GM18526 (cell line): Measurements from ENCODE around the gene ZNF501.

Source experiments
- POLR2A ChIP-seq: IDR thresholded peaks from 3 replicates; pipeline ENCODE4 v1.6.1; 2011; ENCODE audit not compliant: insufficient read length; ENCODE audit errors: extremely low read depth

ZNF501 gene

DNA sequence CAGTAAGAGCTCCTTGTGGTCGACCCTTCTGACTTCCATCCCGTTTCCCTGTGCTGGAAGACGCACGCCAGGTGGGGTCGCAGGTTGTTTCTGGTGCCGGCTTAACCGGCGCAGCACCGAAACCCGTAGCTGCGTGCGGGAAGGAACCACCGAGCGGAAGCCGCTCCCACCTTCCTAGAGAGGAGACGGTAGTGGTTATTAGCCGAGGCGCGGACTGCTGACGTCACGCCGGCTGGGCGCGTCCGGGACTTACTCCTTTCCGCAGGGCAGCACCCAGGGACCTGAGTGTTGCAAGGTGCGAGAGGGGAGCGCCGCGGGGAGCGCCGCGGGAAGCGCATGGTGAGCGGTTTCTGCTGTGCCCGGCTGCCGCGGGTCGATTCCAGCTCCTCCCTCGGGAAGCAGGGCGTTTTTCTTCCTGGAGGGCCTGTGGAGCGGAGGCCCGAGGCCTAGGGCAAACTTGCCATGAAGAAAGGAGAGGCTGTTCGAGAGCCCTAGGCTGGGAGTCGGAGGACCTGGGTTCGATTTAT, at the start of gene ZNF501:
Gene ZNF501 (plus strand): TSS at position 252 of the 527 bp plus-strand sequence. CDS start 4,787 bp downstream, outside the sequence.
- TF ChIP-seq POLR2A, result peak; percentile 45

DNA sequence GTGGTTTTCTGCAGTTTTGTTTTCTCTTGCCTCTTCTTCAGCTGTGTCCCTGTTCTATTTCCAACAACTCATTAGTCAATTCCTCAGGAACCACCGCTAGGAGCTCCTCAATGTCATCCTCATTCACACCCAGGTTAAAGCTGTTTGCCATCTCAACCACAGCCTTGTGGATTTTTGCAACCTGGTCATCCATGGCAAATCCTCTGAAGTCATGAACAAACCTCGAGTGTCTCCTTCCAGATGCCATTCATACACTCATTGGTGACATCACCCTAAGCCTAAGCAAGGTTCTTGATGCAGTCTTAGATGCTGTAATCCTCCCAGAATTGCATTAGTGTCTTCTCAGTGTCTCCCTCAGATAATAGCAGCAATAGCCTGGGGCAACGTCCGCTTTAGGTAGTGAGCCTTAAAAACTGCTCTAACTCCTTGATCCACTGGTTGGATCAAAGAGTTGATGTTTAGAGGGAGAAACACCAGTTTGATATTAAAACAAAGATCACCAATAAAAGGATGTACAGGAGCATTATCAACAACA, 48.4 kb upstream of the ZNF501 start:
- TF ChIP-seq POLR2A, result no peak

DNA sequence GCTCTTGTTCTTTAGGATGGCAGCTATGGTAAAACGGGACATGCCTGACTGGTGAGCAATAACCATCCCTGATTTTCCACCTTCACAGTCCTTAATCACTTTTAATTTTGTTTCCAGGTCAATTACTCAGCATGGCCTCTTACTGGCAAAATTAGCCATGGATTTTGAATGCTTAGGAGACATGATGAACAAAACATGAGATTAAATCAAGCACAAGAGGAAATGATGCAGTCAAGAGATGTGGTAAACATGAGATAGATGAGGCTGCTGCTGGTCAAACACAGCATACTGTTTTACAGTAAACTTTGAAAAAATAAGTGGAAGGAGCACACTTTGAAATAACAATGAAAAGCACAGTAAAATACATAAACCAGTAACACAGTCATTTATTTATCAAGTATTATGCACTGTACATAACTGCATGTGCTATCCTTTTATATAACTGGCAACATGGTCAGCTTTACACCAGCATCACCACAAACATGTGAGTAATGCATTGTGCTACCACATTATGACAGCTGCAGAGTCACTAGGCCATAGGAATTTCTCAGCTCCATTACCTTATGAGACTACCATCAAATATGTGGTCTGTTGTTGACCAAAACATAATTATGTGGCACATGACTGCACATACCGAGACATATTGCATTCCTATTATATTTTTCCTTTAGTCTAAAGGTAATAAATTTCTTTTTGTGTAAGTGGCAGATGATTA, 47.1 kb upstream of the ZNF501 start:
- no peak for TF ChIP-seq POLR2A

DNA sequence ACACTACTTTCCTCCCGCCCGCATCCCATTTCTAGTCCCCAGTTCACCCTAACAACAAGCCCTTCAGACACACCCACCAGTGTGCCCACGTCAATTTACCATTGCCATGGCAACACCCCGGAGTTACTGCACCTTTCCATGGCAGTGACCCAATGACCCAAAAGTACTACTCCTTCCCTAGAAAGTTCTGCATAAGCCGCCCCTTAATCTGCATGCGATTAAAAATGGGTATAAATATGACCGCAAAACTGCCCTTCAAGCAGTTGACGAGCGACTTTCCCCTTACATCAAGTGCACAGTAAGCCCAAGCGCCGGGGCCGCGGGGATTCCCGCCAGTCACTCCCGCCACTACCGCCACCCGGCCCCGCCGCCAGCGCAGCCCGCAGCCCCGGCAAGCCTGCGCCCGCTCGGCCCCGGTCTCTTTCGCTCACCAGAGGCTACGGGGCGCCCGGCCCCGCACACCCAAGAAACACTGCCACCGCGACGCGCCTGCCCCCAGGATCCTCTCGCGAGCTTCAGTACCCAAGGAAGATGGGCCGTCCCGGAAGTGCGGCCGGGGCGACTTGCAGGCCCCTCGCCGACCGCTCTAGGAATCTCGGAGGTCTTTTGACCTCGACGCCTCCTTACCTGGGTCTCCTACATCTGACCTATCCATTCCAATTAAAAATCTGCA, 44.2 kb upstream of the ZNF501 start:
- TF ChIP-seq POLR2A, result peak; percentile 51

DNA sequence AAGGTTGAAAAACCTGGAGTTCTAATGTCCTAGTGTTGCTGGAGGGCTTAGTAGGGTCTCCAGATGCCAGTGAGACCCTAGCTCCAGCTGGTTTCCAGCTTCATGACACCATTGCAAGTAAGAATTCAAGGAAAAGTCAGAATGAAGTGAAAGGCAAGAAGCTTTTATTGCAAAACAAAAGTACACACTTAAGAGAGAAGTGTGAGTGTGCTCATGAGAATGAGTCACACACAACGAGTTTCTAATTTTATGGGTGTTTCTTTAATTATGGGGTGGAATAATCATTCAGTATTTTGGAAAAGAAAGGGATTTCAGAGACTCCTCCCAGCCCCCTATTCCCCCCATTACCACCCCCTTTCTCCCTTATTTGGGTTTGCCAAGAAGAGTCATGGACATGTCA, 41.5 kb upstream of the ZNF501 start:
- TF ChIP-seq POLR2A, result no peak

DNA sequence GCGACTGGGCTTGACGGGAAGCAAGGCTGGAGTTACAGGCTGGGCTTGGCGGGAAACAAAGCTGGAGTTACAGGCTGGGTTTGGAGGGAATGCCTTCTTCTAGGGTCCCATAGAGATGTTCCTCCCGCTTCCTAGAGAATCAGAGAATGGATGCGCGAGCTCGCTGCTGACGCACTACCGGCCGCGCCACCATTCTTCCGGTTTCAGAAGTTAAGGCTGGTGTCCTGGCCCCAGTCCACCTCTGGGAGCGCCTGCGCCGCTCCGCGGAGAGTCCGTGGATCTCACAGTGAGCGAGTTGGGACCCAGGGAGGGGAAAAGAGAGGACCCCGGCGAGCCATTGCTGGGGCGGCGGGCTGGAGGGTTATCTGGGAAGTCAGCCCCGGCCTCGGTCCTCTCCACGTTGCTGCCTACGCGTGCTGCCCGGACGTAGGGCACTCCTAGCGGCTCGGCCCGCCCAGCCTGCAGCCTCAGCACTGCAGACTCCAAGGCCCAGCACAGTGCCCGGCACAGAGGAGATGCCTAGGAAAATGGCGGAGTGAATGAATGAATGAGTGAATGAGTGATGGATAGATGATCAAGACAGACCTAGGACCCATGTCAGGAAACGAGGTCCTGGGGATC, 16.9 kb upstream of the ZNF501 start, which contains the start of gene ZNF502:
Gene ZNF502 (plus strand): TSS at position 206 of the 621 bp plus-strand sequence. CDS start 7,602 bp downstream, outside the sequence.
- no peak for TF ChIP-seq POLR2A

DNA sequence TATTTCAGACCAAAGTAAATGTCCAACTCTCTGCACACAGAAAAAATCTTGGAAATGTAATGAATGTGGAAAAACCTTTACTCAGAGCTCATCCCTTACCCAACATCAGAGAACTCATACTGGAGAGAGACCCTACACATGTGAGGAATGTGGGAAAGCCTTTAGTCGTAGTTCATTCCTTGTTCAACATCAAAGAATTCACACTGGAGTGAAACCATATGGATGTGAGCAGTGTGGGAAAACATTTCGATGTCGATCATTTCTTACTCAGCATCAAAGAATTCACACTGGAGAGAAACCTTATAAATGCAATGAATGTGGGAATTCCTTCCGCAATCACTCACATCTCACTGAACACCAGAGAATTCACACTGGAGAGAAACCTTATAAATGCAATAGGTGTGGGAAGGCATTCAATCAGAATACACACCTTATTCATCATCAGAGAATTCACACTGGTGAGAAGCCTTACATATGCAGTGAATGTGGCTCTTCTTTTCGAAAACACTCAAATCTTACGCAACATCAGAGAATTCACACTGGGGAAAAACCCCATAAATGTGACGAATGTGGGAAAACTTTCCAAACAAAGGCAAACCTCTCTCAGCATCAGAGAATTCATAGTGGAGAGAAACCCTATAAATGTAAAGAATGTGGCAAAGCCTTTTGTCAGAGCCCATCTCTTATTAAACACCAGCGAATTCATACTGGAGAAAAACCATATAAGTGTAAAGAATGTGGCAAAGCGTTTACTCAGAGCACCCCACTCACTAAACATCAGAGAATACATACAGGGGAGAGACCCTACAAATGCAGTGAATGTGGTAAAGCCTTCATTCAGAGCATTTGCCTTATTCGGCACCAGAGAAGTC, 8.0 kb upstream of the ZNF501 start:
- TF ChIP-seq POLR2A, result no peak

DNA sequence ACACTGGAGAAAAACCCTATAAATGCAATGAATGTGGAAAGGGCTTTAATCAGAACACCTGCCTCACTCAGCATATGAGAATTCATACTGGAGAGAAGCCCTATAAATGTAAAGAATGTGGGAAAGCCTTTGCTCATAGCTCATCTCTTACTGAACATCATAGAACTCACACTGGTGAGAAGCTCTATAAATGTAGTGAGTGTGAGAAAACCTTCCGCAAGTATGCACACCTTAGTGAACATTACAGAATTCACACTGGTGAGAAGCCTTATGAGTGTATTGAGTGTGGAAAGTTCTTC, 7.4 kb upstream of the ZNF501 start:
- no peak for TF ChIP-seq POLR2A

DNA sequence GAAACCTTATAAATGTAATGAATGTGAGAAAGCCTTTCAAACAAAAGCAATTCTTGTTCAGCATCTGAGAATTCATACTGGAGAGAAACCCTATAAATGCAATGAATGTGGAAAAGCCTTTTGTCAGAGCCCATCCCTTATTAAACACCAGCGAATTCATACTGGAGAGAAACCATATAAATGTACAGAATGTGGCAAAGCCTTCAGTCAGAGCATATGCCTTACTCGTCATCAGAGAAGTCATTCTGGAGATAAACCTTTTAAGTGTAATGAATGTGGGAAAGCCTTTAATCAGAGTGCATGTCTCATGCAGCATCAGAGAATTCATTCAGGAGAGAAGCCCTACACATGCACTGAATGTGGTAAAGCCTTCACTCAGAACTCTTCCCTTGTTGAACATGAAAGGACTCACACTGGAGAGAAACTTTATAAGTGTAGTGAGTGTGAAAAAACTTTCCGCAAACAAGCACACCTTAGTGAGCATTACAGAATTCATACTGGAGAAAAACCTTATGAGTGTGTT, 5.3 kb downstream of the ZNF501 start:
- no peak for TF ChIP-seq POLR2A

DNA sequence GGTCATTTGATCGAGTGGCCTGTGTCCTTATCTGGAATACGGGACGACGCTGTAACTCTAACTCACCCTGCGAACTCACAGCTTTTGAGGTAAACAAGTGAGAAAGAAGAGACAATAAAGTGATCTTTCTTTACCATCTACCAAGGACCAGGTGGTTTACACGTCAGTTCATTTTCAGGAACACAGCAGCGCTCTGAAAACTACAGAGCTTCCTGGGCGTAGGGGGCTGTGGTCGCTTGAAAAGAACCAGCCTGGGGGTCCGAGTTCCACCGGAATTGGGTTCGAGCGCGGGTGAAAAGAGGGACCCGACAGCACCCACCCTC, 31.6 kb downstream of the ZNF501 start:
- no peak for TF ChIP-seq POLR2A

DNA sequence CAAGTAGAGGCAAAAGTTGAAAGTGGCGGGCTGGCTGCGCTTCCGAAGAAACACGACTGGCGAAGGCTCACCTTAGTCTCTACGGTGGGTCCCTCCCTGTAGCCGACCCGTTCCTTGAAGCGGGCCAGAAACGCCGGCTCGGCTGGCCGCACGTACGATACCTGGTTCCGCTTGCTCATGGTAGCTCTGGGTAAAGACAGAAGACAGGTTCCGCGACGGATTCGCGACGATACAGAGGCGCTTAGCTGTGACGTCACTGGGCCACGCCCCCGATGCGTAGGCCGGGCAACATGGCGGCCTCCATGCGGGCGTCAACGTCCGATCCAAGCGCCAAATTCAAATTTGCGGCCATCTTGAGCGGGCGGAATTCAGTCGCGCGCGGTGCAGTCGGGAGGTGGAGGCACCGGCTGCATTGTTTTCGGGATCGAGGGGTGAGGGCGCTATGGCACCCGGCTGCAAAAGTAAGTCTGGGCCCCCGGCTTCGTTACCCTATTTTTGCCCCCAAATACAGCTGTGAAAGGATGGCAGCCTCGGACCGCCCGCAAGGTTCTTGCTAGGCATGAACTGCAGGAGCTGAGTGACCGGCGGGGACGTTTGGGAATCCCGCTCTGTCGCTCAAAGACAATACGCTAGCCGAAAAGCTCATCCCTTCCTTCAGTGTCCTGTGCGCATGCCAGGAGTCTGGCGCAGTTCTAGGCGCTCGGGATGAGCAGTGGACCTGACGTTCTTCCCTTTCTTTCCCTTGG, 32.2 kb downstream of the ZNF501 start, which contains the start of the genes KIAA1143 and KIF15:
Gene KIAA1143 (minus strand): TSS at position 196 of the 746 bp plus-strand sequence. CDS start 17 bp downstream, at position 179.
Gene KIF15 (plus strand): TSS at position 371 of the 746 bp plus-strand sequence. CDS start 72 bp downstream, at position 443.
- TF ChIP-seq POLR2A, result peak; percentile 74

DNA sequence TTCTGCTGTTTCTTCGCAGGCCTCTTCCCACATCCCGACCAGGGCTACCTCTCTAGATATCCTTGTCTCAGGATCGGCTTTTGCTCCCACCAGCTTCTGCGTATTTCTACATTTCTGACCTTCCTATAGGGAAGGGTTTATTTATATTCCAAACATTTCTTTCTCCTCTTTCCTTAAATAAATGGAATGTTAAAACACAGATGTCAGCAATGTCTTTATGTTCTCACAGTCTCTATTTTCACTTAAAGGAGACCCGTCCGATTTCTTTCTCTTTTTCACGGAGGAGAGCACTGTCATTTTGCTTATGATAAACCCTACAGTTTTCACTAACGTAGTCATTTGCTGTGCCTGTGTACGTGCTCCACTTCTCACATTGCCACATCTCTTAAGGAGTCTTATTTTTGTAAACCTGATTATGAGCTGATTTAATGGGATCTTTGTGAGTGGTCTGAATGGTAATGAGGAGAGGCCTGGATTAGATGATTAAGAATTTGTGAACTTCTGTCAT, 32.8 kb downstream of the ZNF501 start:
- TF ChIP-seq POLR2A, result no peak

DNA sequence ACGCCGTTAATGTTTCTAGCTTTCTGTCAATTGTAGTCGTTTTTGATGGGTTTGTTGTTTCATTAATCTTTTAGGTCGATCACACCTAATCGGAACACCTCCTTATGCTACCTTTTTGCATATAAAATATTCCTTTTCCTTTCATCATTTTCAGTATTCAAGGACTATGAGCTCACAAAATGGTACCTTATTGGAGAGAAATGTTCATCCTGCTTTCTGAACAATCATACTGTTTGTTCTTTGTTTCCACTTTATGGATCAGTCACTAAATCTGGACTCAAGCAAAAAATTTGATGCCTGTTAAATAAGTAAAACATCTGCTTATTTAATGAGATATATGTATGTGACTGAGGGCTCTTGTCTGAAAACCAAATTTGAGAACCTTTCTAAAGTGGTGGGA, 33.3 kb downstream of the ZNF501 start:
- no peak for TF ChIP-seq POLR2A

DNA sequence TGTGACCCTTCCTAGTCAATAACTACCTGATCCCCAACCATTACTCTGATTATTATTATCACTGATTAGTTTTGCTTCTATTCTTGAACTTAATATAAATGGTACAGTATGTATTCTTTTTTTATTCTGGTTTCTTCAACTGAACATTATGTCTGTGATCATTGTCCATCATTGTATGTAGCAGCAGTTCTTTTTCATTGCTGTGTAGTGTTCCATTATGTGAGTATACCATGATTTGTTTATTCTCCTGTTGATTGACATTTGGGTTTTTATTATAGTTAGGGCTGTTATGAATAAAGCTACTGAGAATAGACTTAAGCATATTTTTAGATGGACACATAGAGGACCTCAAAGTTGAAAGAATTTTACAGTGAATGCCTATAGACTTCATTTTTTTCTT, 34.8 kb downstream of the ZNF501 start:
- no peak for TF ChIP-seq POLR2A
